IMR-90 (cell line): Measurements from ENCODE around the gene STX4. TPM values are rescaled to one million over a fixed set of nuclear protein-coding genes. Genes with fewer than 3 reads are reported as not detected.

ENCODE experiments used
- BHLHE40 ChIP-seq: fragments of 150-350 bp; IDR thresholded peaks from 2 replicates; pipeline ENCODE4 v1.6.1; 2016; ENCODE audit warnings: mild to moderate bottlenecking, low read depth, low read length
- FOS ChIP-seq: fragments of 150-350 bp; IDR thresholded peaks from 2 replicates; pipeline ENCODE4 v1.6.1; 2016; ENCODE audit warnings: low read depth, low read length
- RCOR1 ChIP-seq: IDR thresholded peaks from 2 replicates; pipeline ENCODE4 v1.6.1; 2012; ENCODE audit warnings: mild to moderate bottlenecking, low read length, improper control_type of control experiment; ENCODE audit not compliant: insufficient replicate concordance
- polyA plus RNA-seq, 3 experiments: library from polyadenylated mRNA; depleted of rRNA; stranded (reverse); fragments of >200 nt; gene quantifications; 2 replicates each; pipeline ENCODE4 v1.2.3, GENCODE V29; 2012; ENCODE audit warnings: low replicate concordance in 1 of 3
- total RNA-seq: library from RNA; depleted of rRNA; stranded (reverse); fragments of >200 nt; gene quantifications from 2 replicates; pipeline ENCODE4 v1.2.3, GENCODE V29; 2012

STX4 gene
- total and polyA plus RNA-seq, 2 of the 4 experiments (the other 2 are of a cell fraction): 23.5 to 67.9 TPM

DNA sequence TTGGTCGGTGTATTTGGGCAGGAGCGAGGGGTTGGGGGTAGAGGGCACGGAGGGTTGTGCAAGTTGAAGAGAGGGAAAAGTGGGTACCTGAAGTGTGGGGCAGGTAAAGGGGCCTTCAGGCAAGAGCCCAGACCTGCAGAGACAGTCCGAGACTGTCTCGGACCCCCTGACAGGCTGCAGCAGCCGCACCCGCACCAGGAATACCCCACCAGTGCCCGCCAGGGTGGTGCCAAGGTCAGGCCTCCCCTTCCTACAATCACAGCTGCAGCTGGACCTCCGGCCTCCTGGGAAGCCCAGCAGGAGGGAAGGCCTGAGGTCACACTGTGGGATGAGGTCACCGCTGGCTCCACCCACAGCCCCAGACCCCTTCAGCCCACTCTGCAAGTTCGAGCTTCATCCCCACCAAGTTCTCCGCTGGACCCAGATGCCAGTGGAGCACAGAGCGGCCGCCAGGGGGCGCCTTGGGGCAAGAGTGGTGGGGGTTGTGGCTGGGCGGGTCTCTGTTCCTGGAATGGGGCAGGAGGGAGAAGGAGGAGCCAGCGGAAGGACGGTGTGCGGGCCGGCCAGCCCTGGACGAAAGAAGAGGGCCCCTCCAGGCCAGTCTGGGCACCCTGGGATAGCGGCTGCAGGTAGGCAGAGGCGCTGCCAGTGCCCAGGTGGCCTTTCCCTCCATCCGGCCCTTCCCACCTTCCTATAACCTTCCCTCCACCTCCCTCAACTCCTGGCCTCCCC lies 48.5 kb upstream of the STX4 start, which contains the start of gene HSD3B7 (continued):
- TF ChIP-seq RCOR1 (no peak), BHLHE40 (no peak), FOS (no peak)
